Endothelial cell of umbilical vein (primary cell): ENCODE results near the gene ATOSA. TPM values are rescaled to one million over a fixed set of nuclear protein-coding genes. Genes with fewer than 3 reads are reported as not detected.

ENCODE experiments used
- BruUV-seq: library from RNA; stranded (reverse); fragments of 400-500 nt; replicated peaks from 2 replicates; lab custom pipeline; 2021; lab: Mats Ljungman, UMichigan
- CTCF ChIA-PET: fragments of 300-600, 350-600 bp; sonication (Branson Sonifier 250); formaldehyde crosslinking; loops from one replicate; lab custom pipeline; 2021; ENCODE audit warnings: antibody characterized with exemption, inconsistent platforms; lab: Charles Lee
- POLR2A ChIA-PET: fragments of 300-600, 350-600 bp; sonication (Branson Sonifier 250); formaldehyde crosslinking; loops from one replicate; lab custom pipeline; 2021; ENCODE audit warnings: antibody characterized with exemption, inconsistent platforms; lab: Charles Lee
- DNase-seq: peaks from one replicate; pipeline ENCODE4 v3.0.0-alpha.2; 2011; ENCODE audit warnings: low read depth, low spot score
- FAIRE-seq: peaks from 2 replicates; lab custom pipeline; 2011; peaks lifted over from hg19 to GRCh38; lab: Jason Lieb, UNC
- H2AFZ ChIP-seq: 2 replicates; pipeline ENCODE4 v1.6.0; 2012; ENCODE audit warnings: low read depth, low read length, control low read depth, inconsistent platforms
- H3K27ac ChIP-seq: 2 replicates; pipeline ENCODE4 v1.5.1; 2011; ENCODE audit warnings: low read depth, mild to moderate bottlenecking, control low read depth, low read length, moderate library complexity; ENCODE audit not compliant: insufficient read depth
- H3K27me3 ChIP-seq, 2 experiments: 2 replicates each; pipeline versions ENCODE4 v1.6.0 to v1.6.1; 2011; ENCODE audit warnings: low read length in 2 of 2, mixed read lengths in 1 of 2; ENCODE audit not compliant: control insufficient read depth in 2 of 2, insufficient read depth in 2 of 2
- H3K36me3 ChIP-seq, 2 experiments: 2 replicates in 1 of 2; 3 replicates in 1 of 2; pipeline ENCODE4 v1.5.1; 2011; ENCODE audit warnings: low read length in 2 of 2, mild to moderate bottlenecking in 1 of 2, moderate library complexity in 1 of 2; ENCODE audit not compliant: control insufficient read depth in 2 of 2, insufficient read depth in 2 of 2; ENCODE audit errors: extremely low read depth in 1 of 2
- H3K4me1 ChIP-seq: 3 replicates; pipeline ENCODE4 v1.5.1; 2011; ENCODE audit warnings: mild to moderate bottlenecking, low read length; ENCODE audit not compliant: control insufficient read depth, insufficient read depth; ENCODE audit errors: extremely low read depth
- H3K4me2 ChIP-seq: 2 replicates; pipeline ENCODE4 v1.6.1; 2011; ENCODE audit warnings: low read length, control low read depth, mixed read lengths; ENCODE audit not compliant: insufficient read depth
- H3K4me3 ChIP-seq, 3 experiments: fragments of 200-600 bp in 1 of 3; sonication (generic), shearing (Covaris generic) in 1 of 3; replicated peaks in 1 of 3; 2 replicates each; pipeline ENCODE4 v1.5.1; 2011 to 2016; ENCODE audit warnings: control low read depth in 3 of 3, low read length in 3 of 3, mild to moderate bottlenecking in 2 of 3, inconsistent platforms in 1 of 3, low read depth in 1 of 3, moderate library complexity in 1 of 3; ENCODE audit not compliant: insufficient read depth in 1 of 3
- H3K79me2 ChIP-seq: 2 replicates; pipeline ENCODE4 v1.6.0; 2012; ENCODE audit warnings: low read length, inconsistent platforms; ENCODE audit not compliant: control insufficient read depth, insufficient read depth
- H3K9ac ChIP-seq: replicated peaks from 2 replicates; pipeline ENCODE3; 2011; ENCODE audit warnings: low read length, control low read depth; ENCODE audit not compliant: insufficient read depth; ENCODE audit errors: extremely low read depth
- H3K9me1 ChIP-seq: replicated peaks from 3 replicates; pipeline ENCODE4 v1.6.0; 2011; ENCODE audit warnings: mild to moderate bottlenecking, low read length; ENCODE audit not compliant: control insufficient read depth, insufficient read depth; ENCODE audit errors: extremely low read depth
- H3K9me3 ChIP-seq: replicated peaks from 2 replicates; pipeline ENCODE4 v1.5.1; 2012; ENCODE audit warnings: low read length, inconsistent platforms; ENCODE audit not compliant: control insufficient read depth, insufficient read depth
- H4K20me1 ChIP-seq: replicated peaks from 2 replicates; pipeline ENCODE3; 2011; ENCODE audit warnings: mild to moderate bottlenecking, low read length; ENCODE audit not compliant: control insufficient read depth, insufficient read depth; ENCODE audit errors: extremely low read depth
- EZH2 ChIP-seq: IDR thresholded peaks from 2 replicates; pipeline ENCODE4 v1.6.1; 2012; ENCODE audit warnings: borderline replicate concordance, low read depth, mild to moderate bottlenecking, moderate library complexity, low read length, inconsistent platforms; ENCODE audit not compliant: severe bottlenecking
- FOS ChIP-seq: IDR thresholded peaks from 2 replicates; pipeline ENCODE4 v1.6.1; 2011; ENCODE audit warnings: mild to moderate bottlenecking, low read length, moderate library complexity, borderline replicate concordance; ENCODE audit not compliant: insufficient read depth
- GATA2 ChIP-seq: IDR thresholded peaks from 2 replicates; pipeline ENCODE4 v1.7.0; 2011; ENCODE audit warnings: low read depth, mild to moderate bottlenecking, moderate library complexity, mixed read lengths, low read length; ENCODE audit not compliant: insufficient read length, insufficient read depth
- JUN ChIP-seq: IDR thresholded peaks from 2 replicates; pipeline ENCODE4 v1.6.1; 2011; ENCODE audit warnings: borderline replicate concordance, low read depth; ENCODE audit not compliant: insufficient read length, insufficient read depth
- POLR2A ChIP-seq: IDR thresholded peaks from 2 replicates; pipeline ENCODE4 v1.6.1; 2012; ENCODE audit warnings: low read depth, mild to moderate bottlenecking, control low read depth, low read length
- dilution Hi-C: fragments of 300-500 bp; cut with MboI; formaldehyde crosslinking; loops from one replicate; pipeline ENCODE4 v1.15.0; 2019; ENCODE audit warnings: low sequenced_read_pairs; ENCODE audit not compliant: extremely low pct_ligation_motif_present
- intact Hi-C: fragments of 100-400 bp; cut with micrococcal nuclease; formaldehyde crosslinking; loops from one replicate; pipeline ENCODE4 v1.10.0; 2022
- polyA plus RNA-seq, 4 experiments: library from polyadenylated mRNA; depleted of rRNA in 3 of 4; stranded (reverse) in 3 of 4; unstranded in 1 of 4; fragments of >200 nt; gene quantifications; 2 replicates each; pipeline versions ENCODE4 v1.2.1 to v1.2.3, GENCODE V29; 2011 to 2012; ENCODE audit warnings: missing spikeins in 1 of 4
- total RNA-seq: library from RNA; stranded (reverse); gene quantifications from 2 replicates; pipeline ENCODE4 v1.2.3, GENCODE V29; 2021
- TF ChIP-seq, protein P1 (sequence below), 2 donors: IDR thresholded peaks; 1 replicate in 1 of 2; 2 replicates in 1 of 2; pipeline ENCODE4 v1.5.1; 2011; ENCODE audit warnings: low read length in 2 of 2, mild to moderate bottlenecking in 2 of 2, moderate library complexity in 2 of 2, control low read depth in 1 of 2, inconsistent platforms in 1 of 2, low read depth in 1 of 2; ENCODE audit not compliant: insufficient read depth in 1 of 2; ENCODE audit errors: extremely low read depth in 1 of 2

ATOSA gene
- total and polyA plus RNA-seq, 2 donors (not counting 3 experiments of a cell fraction or from before 2014, with no cell fraction given): 19.4 to 41.1 TPM

GRCh38 chr15:52652984-52653383, 26.2 kb downstream of the ATOSA start:
- dilution Hi-C loops: no loop called here
- ChIA-PET POLR2A (interaction anchor here (1.0 kb wide), 1 partner anchor 24 kb away, joined by 4 read pairs; no protein-coding TSS in a partner anchor), CTCF (interaction anchor here (0.9 to 2.4 kb wide), 5 partner anchors 10 to 129 kb away, joined by 3 to 9 read pairs (median 3); partner anchors contain the start of gene ATOSA)
- Histone ChIP-seq H2AFZ (no peak overlapping the region), H3K4me3 (no peak overlapping the region), H3K79me2 (no peaks in the 10 kb centered on the region), H3K4me2 (peak overlapping the region; percentile 94), H3K9me3 (no peaks in the 10 kb centered on the region), H3K4me1 (peaks cover 29% of the 10 kb centered on the region), H3K27me3 (no peaks in the 10 kb centered on the region), H3K9me1 (no peaks in the 10 kb centered on the region), H4K20me1 (no peaks in the 10 kb centered on the region), H3K36me3 (peaks cover 2% of the 10 kb centered on the region in 2 experiments), H3K9ac (peak overlapping the region; percentile 14), H3K27ac (peak overlapping the region; percentile 40)
- intact Hi-C loops: no loop called here
- no peak for TF ChIP-seq EZH2
- TF ChIP-seq, protein P1, sequence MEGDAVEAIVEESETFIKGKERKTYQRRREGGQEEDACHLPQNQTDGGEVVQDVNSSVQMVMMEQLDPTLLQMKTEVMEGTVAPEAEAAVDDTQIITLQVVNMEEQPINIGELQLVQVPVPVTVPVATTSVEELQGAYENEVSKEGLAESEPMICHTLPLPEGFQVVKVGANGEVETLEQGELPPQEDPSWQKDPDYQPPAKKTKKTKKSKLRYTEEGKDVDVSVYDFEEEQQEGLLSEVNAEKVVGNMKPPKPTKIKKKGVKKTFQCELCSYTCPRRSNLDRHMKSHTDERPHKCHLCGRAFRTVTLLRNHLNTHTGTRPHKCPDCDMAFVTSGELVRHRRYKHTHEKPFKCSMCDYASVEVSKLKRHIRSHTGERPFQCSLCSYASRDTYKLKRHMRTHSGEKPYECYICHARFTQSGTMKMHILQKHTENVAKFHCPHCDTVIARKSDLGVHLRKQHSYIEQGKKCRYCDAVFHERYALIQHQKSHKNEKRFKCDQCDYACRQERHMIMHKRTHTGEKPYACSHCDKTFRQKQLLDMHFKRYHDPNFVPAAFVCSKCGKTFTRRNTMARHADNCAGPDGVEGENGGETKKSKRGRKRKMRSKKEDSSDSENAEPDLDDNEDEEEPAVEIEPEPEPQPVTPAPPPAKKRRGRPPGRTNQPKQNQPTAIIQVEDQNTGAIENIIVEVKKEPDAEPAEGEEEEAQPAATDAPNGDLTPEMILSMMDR (IDR thresholded peaks at IDR 0.05; ENCODE audit: extremely low read depth in 1 of 2, insufficient read depth in 1 of 2, low read depth in 1 of 2, low read length in 2 of 2): no peak
- no peak for TF ChIP-seq FOS
- no peak for TF ChIP-seq JUN
- no peak for TF ChIP-seq POLR2A
- TF ChIP-seq GATA2: no peak
- BruUV-seq: no TSS peak
- no peak for FAIRE-seq
- no peak for DNase-seq
